Loucy (cell line): ENCODE data around the gene PALLD.

Experiments used
- H2AFZ ChIP-seq: fragments of 200-600 bp; sonication (generic); 2 replicates; pipeline ENCODE4 v1.6.0; 2016; ENCODE audit warnings: antibody characterized with exemption, mild to moderate bottlenecking, low read length, moderate library complexity
- H3F3A ChIP-seq: fragments of 200-600 bp; 2 replicates; pipeline ENCODE4 v1.6.0; 2016; ENCODE audit warnings: antibody characterized with exemption, low read depth, mild to moderate bottlenecking
- H3K27me3 ChIP-seq: fragments of 200-600 bp; sonication (generic); 2 replicates; pipeline ENCODE4 v1.6.1; 2014; ENCODE audit warnings: low read length, mild to moderate bottlenecking; ENCODE audit not compliant: insufficient read depth, poor library complexity, severe bottlenecking
- H3K36me3 ChIP-seq: fragments of 200-600 bp; sonication (generic); 2 replicates; pipeline ENCODE4 v1.6.1; 2016; ENCODE audit warnings: low read length; ENCODE audit not compliant: insufficient read depth
- H3K4me1 ChIP-seq: fragments of 200-600 bp; sonication (generic); 2 replicates; pipeline ENCODE4 v1.5.1; 2014; ENCODE audit warnings: low read length, mild to moderate bottlenecking; ENCODE audit not compliant: insufficient read depth, poor library complexity, severe bottlenecking
- H3K4me2 ChIP-seq: fragments of 200-600 bp; sonication (generic); 2 replicates; pipeline ENCODE4 v1.6.0; 2014; ENCODE audit warnings: antibody characterized with exemption, low read length, low read depth, mild to moderate bottlenecking; ENCODE audit not compliant: poor library complexity, severe bottlenecking
- H3K4me3 ChIP-seq: fragments of 200-600 bp; sonication (generic); 2 replicates; pipeline ENCODE4 v1.5.1; 2014; ENCODE audit warnings: low read length, mild to moderate bottlenecking, mixed read lengths; ENCODE audit not compliant: poor library complexity, severe bottlenecking
- H3K79me2 ChIP-seq: fragments of 200-600 bp; sonication (generic); 2 replicates; pipeline ENCODE4 v1.6.1; 2014; ENCODE audit warnings: low read length; ENCODE audit not compliant: insufficient read depth
- H3K9ac ChIP-seq: fragments of 200-600 bp; sonication (generic); 2 replicates; pipeline ENCODE4 v1.6.0; 2014; ENCODE audit warnings: mild to moderate bottlenecking, low read depth, low read length, moderate library complexity; ENCODE audit not compliant: poor library complexity, severe bottlenecking
- H3K9me2 ChIP-seq: fragments of 200-600 bp; sonication (generic); replicated peaks from 2 replicates; pipeline ENCODE4 v1.6.1; 2016; ENCODE audit warnings: low read depth, low read length, mixed read lengths
- H3K9me3 ChIP-seq: fragments of 200-600 bp; sonication (generic); 2 replicates; pipeline ENCODE4 v1.6.1; 2014; ENCODE audit warnings: mild to moderate bottlenecking, antibody characterized with exemption, low read length, low read depth; ENCODE audit not compliant: insufficient read depth
- H4K20me1 ChIP-seq: fragments of 200-600 bp; sonication (generic); 2 replicates; pipeline ENCODE4 v1.6.0; 2014; ENCODE audit warnings: antibody characterized with exemption, low read length, mild to moderate bottlenecking; ENCODE audit not compliant: insufficient read depth, poor library complexity, severe bottlenecking
- EZH2phosphoT487 ChIP-seq: fragments of 200-600 bp; IDR thresholded peaks from 2 replicates; pipeline ENCODE4 v1.6.1; 2018; ENCODE audit warnings: antibody characterized with exemption, mild to moderate bottlenecking, moderate library complexity, borderline replicate concordance
- TF ChIP-seq, protein P1 (sequence below): fragments of 200-600 bp; sonication (generic); conservative IDR thresholded peaks from 2 replicates; pipeline ENCODE4 v1.5.1; 2014; ENCODE audit warnings: mild to moderate bottlenecking, antibody characterized with exemption, low read length

The PALLD gene

DNA sequence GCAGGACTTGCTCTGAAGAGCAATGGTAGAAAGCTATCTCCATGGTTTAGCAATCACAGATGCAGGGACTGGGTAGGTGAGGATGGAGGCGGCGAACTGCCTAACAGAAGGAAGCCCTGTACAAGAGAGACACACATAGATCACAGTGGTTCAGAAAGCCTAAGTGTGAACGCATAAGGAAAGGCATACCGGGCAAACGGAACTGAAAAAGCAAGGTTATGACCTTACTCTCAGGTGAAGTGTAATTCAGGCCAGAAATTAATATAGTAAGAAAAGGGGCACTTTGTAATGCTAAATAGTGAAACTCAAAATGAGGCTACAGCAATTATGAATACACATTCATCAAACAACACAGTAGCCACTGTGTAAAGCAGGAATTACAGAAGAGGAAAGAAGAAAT lies 126.6 kb downstream of the PALLD start:
- Histone ChIP-seq H3K4me2 (no peak overlapping the region), H3K9ac (no peak overlapping the region), H3K9me3 (no peaks in the 10 kb centered on the region), H3K9me2 (no peaks in the 10 kb centered on the region), H3F3A (no peaks in the 10 kb centered on the region), H3K27me3 (no peaks in the 10 kb centered on the region), H3K4me3 (no peak overlapping the region), H3K36me3 (no peaks in the 10 kb centered on the region), H4K20me1 (no peaks in the 10 kb centered on the region), H3K4me1 (no peaks in the 10 kb centered on the region), H2AFZ (no peak overlapping the region), H3K79me2 (no peaks in the 10 kb centered on the region)
- TF ChIP-seq, protein P1, sequence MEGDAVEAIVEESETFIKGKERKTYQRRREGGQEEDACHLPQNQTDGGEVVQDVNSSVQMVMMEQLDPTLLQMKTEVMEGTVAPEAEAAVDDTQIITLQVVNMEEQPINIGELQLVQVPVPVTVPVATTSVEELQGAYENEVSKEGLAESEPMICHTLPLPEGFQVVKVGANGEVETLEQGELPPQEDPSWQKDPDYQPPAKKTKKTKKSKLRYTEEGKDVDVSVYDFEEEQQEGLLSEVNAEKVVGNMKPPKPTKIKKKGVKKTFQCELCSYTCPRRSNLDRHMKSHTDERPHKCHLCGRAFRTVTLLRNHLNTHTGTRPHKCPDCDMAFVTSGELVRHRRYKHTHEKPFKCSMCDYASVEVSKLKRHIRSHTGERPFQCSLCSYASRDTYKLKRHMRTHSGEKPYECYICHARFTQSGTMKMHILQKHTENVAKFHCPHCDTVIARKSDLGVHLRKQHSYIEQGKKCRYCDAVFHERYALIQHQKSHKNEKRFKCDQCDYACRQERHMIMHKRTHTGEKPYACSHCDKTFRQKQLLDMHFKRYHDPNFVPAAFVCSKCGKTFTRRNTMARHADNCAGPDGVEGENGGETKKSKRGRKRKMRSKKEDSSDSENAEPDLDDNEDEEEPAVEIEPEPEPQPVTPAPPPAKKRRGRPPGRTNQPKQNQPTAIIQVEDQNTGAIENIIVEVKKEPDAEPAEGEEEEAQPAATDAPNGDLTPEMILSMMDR: no peak
- TF ChIP-seq EZH2phosphoT487: no peak

DNA sequence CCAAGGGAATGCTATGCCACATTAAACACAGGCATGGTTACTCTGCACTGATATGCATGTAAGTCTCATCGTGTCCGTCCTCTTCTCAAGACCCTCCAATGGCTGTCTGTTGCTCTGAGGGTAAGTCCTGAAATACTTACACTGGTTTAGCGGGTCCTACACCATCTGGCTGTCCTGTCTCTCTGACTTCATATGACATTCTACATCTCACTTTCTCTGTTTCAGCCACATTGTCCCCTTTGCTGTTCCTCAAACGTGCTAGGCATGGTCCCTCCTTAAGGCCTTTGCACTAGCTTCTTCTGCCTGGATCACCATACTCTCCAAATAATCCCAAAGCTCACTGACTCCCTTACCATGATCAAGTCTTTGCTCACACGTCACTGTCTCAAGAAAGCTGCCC lies 131.4 kb downstream of the PALLD start:
- Histone ChIP-seq H3K36me3 (no peaks in the 10 kb centered on the region), H3K4me3 (no peak overlapping the region), H3K27me3 (peaks cover 11% of the 10 kb centered on the region), H3K4me1 (no peaks in the 10 kb centered on the region), H3K9me2 (no peaks in the 10 kb centered on the region), H3K79me2 (no peaks in the 10 kb centered on the region), H4K20me1 (no peaks in the 10 kb centered on the region), H2AFZ (no peak overlapping the region), H3K9me3 (no peaks in the 10 kb centered on the region), H3K9ac (no peak overlapping the region), H3F3A (no peaks in the 10 kb centered on the region), H3K4me2 (no peak overlapping the region)
- TF ChIP-seq, protein P1: no peak
- no peak for TF ChIP-seq EZH2phosphoT487

DNA sequence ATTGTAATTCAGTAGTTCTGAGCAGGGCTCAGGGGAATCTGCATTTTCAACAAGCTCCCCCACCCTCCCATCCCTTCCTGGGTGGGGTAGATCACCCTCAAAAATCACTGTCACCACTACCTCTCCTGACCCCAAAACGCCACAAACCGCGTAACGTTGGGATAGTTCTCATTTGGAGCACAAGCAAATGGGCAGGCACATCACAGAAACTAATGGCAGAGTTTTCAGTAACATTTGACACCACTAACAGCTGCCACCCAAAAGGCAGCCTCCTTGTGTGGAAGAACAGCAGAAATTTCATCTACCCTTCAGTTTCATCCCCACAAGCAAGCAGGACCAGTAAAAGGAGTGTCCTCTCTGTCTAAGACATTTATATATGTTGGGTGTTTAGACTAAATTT lies 132.7 kb downstream of the PALLD start:
- Histone ChIP-seq H3K4me2 (no peak overlapping the region), H3K9me2 (no peaks in the 10 kb centered on the region), H3K79me2 (no peaks in the 10 kb centered on the region), H3K9me3 (no peaks in the 10 kb centered on the region), H2AFZ (no peak overlapping the region), H3K36me3 (no peaks in the 10 kb centered on the region), H3K27me3 (peaks cover 18% of the 10 kb centered on the region), H3K4me3 (no peak overlapping the region), H4K20me1 (no peaks in the 10 kb centered on the region), H3K9ac (no peak overlapping the region), H3F3A (no peaks in the 10 kb centered on the region), H3K4me1 (no peaks in the 10 kb centered on the region)
- TF ChIP-seq EZH2phosphoT487: no peak
- TF ChIP-seq, protein P1: no peak
